Naive thymus-derived CD4-positive, alpha-beta T cell (primary cell): ENCODE data around the gene TPGS1. TPM values are rescaled to one million over a fixed set of nuclear protein-coding genes. Genes with fewer than 3 reads are reported as not detected.

Experiments used
- ATAC-seq: fragments of 150-1000 bp; cut with Tn5 transposase; 2 replicates; pipeline ENCODE4 v1.10.0; 2021; ENCODE audit warnings: mild to moderate bottlenecking, moderate library complexity
- CTCF ChIA-PET: fragments of 350-600 bp; sonication (Branson Sonifier 250); formaldehyde crosslinking; loops from one replicate; lab custom pipeline; 2021; ENCODE audit warnings: antibody characterized with exemption; lab: Charles Lee
- POLR2A ChIA-PET: fragments of 350-600 bp; sonication (Branson Sonifier 250); formaldehyde crosslinking; loops from one replicate; lab custom pipeline; 2021; ENCODE audit warnings: antibody characterized with exemption, inconsistent platforms; lab: Charles Lee
- DNase-seq, 9 donors: peaks; one replicate each; pipeline versions ENCODE4 v3.0.0 to v3.0.0-alpha.2; 2020 to 2022; ENCODE audit warnings: mixed read lengths in 1 of 9
- H3K27ac ChIP-seq: one replicate; pipeline ENCODE4 v1.7.0; 2013; ENCODE audit warnings: mild to moderate bottlenecking, low read depth, low read length, moderate library complexity
- H3K27me3 ChIP-seq, 2 donors: one replicate each; pipeline ENCODE4 v1.7.0; 2013; ENCODE audit warnings: low read length in 2 of 2, mild to moderate bottlenecking in 2 of 2, moderate library complexity in 2 of 2; ENCODE audit not compliant: control insufficient read depth in 2 of 2, insufficient read depth in 2 of 2
- H3K36me3 ChIP-seq, 3 experiments: 1 replicate in 2 of 3; 2 replicates in 1 of 3; pipeline ENCODE4 v1.7.0; 2013; ENCODE audit warnings: low read length in 3 of 3, mild to moderate bottlenecking in 3 of 3, moderate library complexity in 1 of 3; ENCODE audit not compliant: insufficient read depth in 3 of 3, control insufficient read depth in 2 of 3
- H3K4me1 ChIP-seq, 2 donors: one replicate each; pipeline ENCODE4 v1.7.0; 2013; ENCODE audit warnings: low read length in 2 of 2, mild to moderate bottlenecking in 2 of 2, moderate library complexity in 1 of 2; ENCODE audit not compliant: control insufficient read depth in 2 of 2, insufficient read depth in 2 of 2
- H3K4me3 ChIP-seq: 2 replicates; pipeline ENCODE4 v1.7.0; 2013; ENCODE audit warnings: mild to moderate bottlenecking, low read length
- H3K9me3 ChIP-seq, 3 experiments: 1 replicate in 2 of 3; 2 replicates in 1 of 3; pipeline ENCODE4 v1.7.0; 2013; ENCODE audit warnings: low read length in 3 of 3; ENCODE audit not compliant: control insufficient read depth in 2 of 3
- H3K27ac Mint-ChIP-seq, 9 donors: one replicate each; pipeline ENCODE4 v1.8.0; 2020 to 2022; ENCODE audit warnings: mixed read lengths in 9 of 9, mild to moderate bottlenecking in 8 of 9, moderate library complexity in 5 of 9, inconsistent platforms in 2 of 9
- H3K27me3 Mint-ChIP-seq, 5 donors: one replicate each; pipeline ENCODE4 v1.8.0; 2021 to 2022; ENCODE audit warnings: mixed read lengths in 5 of 5, mild to moderate bottlenecking in 1 of 5
- H3K36me3 Mint-ChIP-seq, 5 donors: one replicate each; pipeline ENCODE4 v1.8.0; 2020 to 2022; ENCODE audit warnings: mixed read lengths in 5 of 5, mild to moderate bottlenecking in 3 of 5, inconsistent platforms in 1 of 5
- H3K4me1 Mint-ChIP-seq, 7 donors: one replicate each; pipeline ENCODE4 v1.8.0; 2020 to 2022; ENCODE audit warnings: mixed read lengths in 7 of 7, mild to moderate bottlenecking in 3 of 7, inconsistent platforms in 1 of 7
- H3K4me3 Mint-ChIP-seq, 10 donors: one replicate each; pipeline ENCODE4 v1.8.0; 2020 to 2022; ENCODE audit warnings: mild to moderate bottlenecking in 10 of 10, mixed read lengths in 10 of 10, moderate library complexity in 6 of 10, inconsistent platforms in 2 of 10
- H3K9me3 Mint-ChIP-seq, 11 donors: one replicate each; pipeline ENCODE4 v1.8.0; 2020 to 2022; ENCODE audit warnings: mixed read lengths in 11 of 11, mild to moderate bottlenecking in 4 of 11, inconsistent platforms in 1 of 11, moderate library complexity in 1 of 11
- intact Hi-C, 2 donors: fragments of 100-400 bp; cut with micrococcal nuclease; formaldehyde crosslinking; loops; one replicate each; pipeline ENCODE4 v1.15.1; 2023
- polyA plus RNA-seq, 2 donors: library from polyadenylated mRNA; unstranded; fragments of 300-500 nt; fragmentation: Illumina TruSeq; gene quantifications; one replicate each; pipeline ENCODE4 v1.2.3, GENCODE V29; 2021
- total RNA-seq, 6 experiments: library from RNA in 5 of 6; stranded (reverse) in 5 of 6; gene quantifications; 1 replicate in 5 of 6; 2 replicates in 1 of 6; pipeline ENCODE4 v1.2.3 and lab custom pipeline; 2021 to 2026

The TPGS1 gene
- total and polyA plus RNA-seq, 7 experiments from 2014 or later, result 21.6 to 36.4 (median 24.2) TPM

DNA sequence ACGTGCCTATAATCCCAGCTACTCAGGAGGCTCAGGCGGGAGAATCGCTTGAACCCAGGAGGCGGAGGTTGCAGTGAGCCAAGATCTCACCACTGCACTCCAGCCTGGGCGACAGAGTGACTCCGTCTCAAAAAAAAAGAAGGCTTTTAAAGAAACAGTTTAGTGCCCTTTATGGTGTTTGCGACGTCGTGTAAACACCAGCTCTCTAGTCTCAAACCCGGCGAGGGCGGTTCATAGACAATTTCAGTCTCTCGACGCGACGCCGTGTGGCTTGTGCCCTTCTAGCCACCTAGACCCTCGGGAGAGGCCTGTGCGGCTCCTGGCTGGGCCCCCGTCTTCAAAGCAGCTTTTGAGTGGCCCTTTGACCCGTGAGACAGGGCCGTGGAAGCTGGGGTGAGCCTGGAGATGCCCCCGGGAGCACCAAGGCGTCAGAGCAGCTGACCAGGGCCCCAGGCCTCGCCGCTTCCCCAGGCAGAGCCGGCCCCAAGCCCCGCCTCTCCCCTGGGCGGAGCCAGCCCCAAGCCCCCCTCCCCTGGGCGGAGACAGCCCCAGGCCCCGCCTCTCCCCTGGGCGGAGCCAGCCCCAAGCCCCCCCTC lies 16.1 kb upstream of the TPGS1 start:
- Mint-ChIP-seq H3K27ac (no peak overlapping the region), H3K9me3 (no peaks in the 10 kb centered on the region), H3K4me1 (peaks cover 6 to 15% (median 11%) of the 10 kb centered on the region in 7 donors), H3K4me3 (no peak overlapping the region), H3K36me3 (peaks cover 0 to 6% (median 0%) of the 10 kb centered on the region in 5 donors), H3K27me3 (peaks cover 0 to 10% (median 0%) of the 10 kb centered on the region in 5 donors)
- no peaks in the 10 kb centered on the region for H3K36me3 ChIP-seq
- no peak overlapping the region for H3K4me3 ChIP-seq
- CTCF ChIA-PET, result no interaction called here
- no peaks in the 10 kb centered on the region for H3K9me3 ChIP-seq
- peak in 1 of 9 donors; percentile 44 for DNase-seq
- no peaks in the 10 kb centered on the region for H3K27me3 ChIP-seq
- peaks cover 0 to 5% of the 10 kb centered on the region in 2 donors for H3K4me1 ChIP-seq
- POLR2A ChIA-PET, result interaction anchor here (1.0 to 1.9 kb wide), 4 partner anchors 15 to 20 kb away, joined by 3 to 18 read pairs (median 6); no protein-coding TSS in a partner anchor
- no peak for ATAC-seq
- intact Hi-C loops, result no loop called here
- H3K27ac ChIP-seq, result peak overlapping the region; percentile 29

DNA sequence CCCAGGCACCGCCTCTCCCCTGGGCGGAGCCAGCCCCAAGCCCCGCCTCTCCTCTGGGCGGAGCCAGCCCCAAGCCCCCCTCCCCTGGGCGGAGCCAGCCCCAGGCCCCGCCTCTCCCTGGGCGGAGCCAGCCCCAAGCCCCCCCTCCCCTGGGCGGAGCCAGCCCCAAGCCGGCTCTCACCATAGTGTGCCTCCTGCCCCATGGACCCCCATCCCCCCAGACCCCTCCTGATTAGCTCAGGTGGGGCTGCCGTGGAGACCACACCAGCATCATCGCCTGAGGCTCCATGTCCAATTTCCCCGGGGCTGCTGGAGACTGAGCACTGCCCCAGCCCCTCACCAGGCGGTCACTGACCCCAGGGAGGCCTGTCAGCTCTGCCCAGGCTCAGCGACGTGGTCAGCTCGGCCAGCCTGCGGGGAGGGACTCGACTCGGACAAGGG lies 15.2 kb upstream of the TPGS1 start:
- H3K27ac Mint-ChIP-seq, result no peak overlapping the region
- H3K9me3 Mint-ChIP-seq, result no peaks in the 10 kb centered on the region
- intact Hi-C loops, result no loop called here
- Histone ChIP-seq H3K27me3 (no peaks in the 10 kb centered on the region), H3K36me3 (no peaks in the 10 kb centered on the region), H3K4me1 (peaks cover 0 to 5% of the 10 kb centered on the region in 2 donors), H3K27ac (no peak overlapping the region), H3K9me3 (no peaks in the 10 kb centered on the region), H3K4me3 (no peak overlapping the region)
- CTCF ChIA-PET, result no interaction called here
- no peak overlapping the region for H3K4me3 Mint-ChIP-seq
- H3K27me3 Mint-ChIP-seq, result peaks cover 0 to 9% (median 0%) of the 10 kb centered on the region in 5 donors
- peaks cover 6 to 15% (median 11%) of the 10 kb centered on the region in 7 donors for H3K4me1 Mint-ChIP-seq
- POLR2A ChIA-PET, result interaction anchor here (0.7 to 1.3 kb wide), 2 partner anchors 9 to 14 kb away, joined by 5 to 10 read pairs; no protein-coding TSS in a partner anchor
- peak in 3 of 9 donors; percentile 31 to 72 (median 50) for DNase-seq
- ATAC-seq, result peak; percentile 39
- H3K36me3 Mint-ChIP-seq, result peaks cover 0 to 6% (median 0%) of the 10 kb centered on the region in 5 donors

DNA sequence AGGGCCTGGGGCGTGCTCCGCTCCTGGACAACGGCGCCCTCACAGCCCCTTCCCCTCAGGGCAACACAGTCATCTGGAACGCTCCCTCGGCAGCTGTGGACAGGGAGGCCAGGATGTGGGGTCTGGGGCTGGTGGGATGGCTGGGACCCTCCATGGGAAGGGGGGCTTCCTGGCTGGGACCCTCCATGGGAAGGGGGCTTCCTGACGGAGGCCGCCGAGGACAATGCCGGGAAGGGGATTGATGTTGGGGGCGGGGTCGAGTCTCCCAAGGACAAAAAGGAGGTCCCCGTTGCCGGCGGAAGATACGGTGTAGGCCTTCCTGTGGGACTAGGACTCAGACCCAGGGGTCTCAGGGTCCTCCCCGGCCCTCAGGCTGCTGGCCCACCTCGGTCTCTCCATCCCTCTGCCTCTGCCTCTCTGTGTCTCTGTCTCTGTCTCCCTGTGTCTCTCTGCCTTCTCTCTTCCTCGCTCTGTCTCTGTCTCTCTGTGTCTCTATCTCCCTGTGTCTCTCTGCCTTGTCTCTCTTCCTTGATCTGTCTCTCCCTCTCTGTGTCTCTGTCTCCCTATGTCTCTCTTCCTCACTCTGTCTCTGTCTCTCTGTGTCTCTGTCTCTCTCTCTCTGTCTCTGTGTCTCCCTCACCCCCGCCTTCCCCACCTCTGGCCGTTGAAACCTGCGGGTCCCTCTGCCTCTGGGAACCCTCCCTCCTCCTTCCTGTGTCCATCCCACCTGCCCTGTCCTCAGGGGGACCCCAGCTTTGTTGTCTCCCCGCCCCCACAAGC lies 13.7 kb upstream of the TPGS1 start:
- Histone ChIP-seq H3K27ac (no peak overlapping the region), H3K4me1 (peaks cover 0 to 13% of the 10 kb centered on the region in 2 donors), H3K36me3 (no peaks in the 10 kb centered on the region), H3K27me3 (no peaks in the 10 kb centered on the region), H3K4me3 (no peak overlapping the region), H3K9me3 (no peaks in the 10 kb centered on the region)
- DNase-seq, result peak in 1 of 9 donors; percentile 11
- H3K4me3 Mint-ChIP-seq, result peak overlapping the region in 2 of 10 donors; percentile 27 to 67
- intact Hi-C loops, result no loop called here
- H3K9me3 Mint-ChIP-seq, result no peaks in the 10 kb centered on the region
- no peak for ATAC-seq
- ChIA-PET POLR2A (interaction anchor here (0.7 to 1.3 kb wide), 2 partner anchors 9 to 13 kb away, joined by 3 to 10 read pairs; no protein-coding TSS in a partner anchor), CTCF (interaction anchor here (0.7 kb wide), 1 partner anchor 13 kb away, joined by 4 read pairs; no protein-coding TSS in a partner anchor)
- H3K27me3 Mint-ChIP-seq, result peaks cover 0 to 15% (median 0%) of the 10 kb centered on the region in 5 donors
- peaks cover 4 to 14% (median 9%) of the 10 kb centered on the region in 7 donors for H3K4me1 Mint-ChIP-seq
- peaks cover 0 to 6% (median 0%) of the 10 kb centered on the region in 5 donors for H3K36me3 Mint-ChIP-seq
- peak overlapping the region in 6 of 9 donors; percentile 4 to 86 (median 62) for H3K27ac Mint-ChIP-seq

DNA sequence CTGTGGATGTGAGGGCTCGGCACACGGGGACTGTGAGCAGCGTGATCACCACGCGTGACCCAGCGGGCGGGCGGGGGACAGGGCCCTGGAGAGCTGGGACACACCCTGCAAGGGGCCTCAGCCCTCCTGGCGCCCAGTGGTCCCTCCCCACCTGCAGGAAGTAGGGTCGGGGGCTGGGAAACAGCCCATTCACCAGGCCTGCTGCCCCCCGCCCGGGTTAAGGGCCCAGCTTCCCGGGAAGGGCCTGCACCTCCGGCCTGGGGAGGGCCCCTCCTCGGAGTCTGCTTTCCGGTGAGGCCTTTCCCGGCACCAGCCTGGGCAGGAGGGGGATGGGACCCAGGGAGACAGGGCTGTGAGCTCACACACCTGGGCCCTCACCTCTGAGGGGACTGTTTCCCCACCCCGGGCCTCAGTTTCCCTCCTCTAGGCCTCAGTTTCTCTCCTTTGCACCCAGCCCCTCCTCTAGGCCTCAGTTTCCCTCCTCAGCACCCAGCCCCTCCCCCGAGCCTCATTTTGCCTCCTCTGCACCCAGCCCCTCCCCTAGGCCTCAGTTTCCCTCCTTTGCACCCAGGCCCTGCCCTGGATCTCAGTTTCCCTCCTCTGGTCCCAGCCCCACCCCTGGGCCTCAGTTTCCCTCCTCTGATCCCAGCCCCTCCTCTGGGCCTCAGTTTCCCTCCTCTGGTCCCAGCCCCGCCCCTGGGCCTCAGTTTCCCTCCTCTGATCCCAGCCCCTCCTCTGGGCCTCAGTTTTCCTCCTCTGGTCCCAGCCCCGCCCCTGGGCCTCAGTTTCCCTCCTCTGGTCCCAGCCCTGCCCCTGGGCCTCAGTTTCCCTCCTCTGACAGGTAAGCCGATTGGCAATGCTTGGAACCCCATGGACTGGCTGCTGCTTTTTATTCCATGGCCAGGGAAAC lies 12.9 kb upstream of the TPGS1 start:
- intact Hi-C loops, result loop anchor here in 1 of 2 donors (1.0 kb wide), 1 partner anchor 12 kb away; no protein-coding TSS in a partner anchor
- DNase-seq (peak in 1 of 9 donors; percentile 17), ATAC-seq (no peak)
- H3K4me1 ChIP-seq, result peaks cover 0 to 11% of the 10 kb centered on the region in 2 donors
- peaks cover 0 to 10% (median 0%) of the 10 kb centered on the region in 5 donors for H3K36me3 Mint-ChIP-seq
- H3K27ac Mint-ChIP-seq, result no peak overlapping the region
- H3K27me3 ChIP-seq, result peaks cover 0 to 4% of the 10 kb centered on the region in 2 donors
- H3K9me3 ChIP-seq, result no peaks in the 10 kb centered on the region
- ChIA-PET CTCF (interaction anchor here (0.7 kb wide), 1 partner anchor 12 kb away, joined by 4 read pairs; no protein-coding TSS in a partner anchor), POLR2A (interaction anchor here (0.7 to 0.9 kb wide), 2 partner anchors 9 to 17 kb away, joined by 3 to 6 read pairs; no protein-coding TSS in a partner anchor)
- H3K9me3 Mint-ChIP-seq, result no peaks in the 10 kb centered on the region
- H3K27ac ChIP-seq, result no peak overlapping the region
- no peaks in the 10 kb centered on the region for H3K36me3 ChIP-seq
- no peak overlapping the region for H3K4me3 ChIP-seq
- H3K27me3 Mint-ChIP-seq, result peaks cover 5 to 20% (median 6%) of the 10 kb centered on the region in 5 donors
- peak overlapping the region in 1 of 10 donors; percentile 67 for H3K4me3 Mint-ChIP-seq
- H3K4me1 Mint-ChIP-seq, result peaks cover 4 to 18% (median 10%) of the 10 kb centered on the region in 7 donors

DNA sequence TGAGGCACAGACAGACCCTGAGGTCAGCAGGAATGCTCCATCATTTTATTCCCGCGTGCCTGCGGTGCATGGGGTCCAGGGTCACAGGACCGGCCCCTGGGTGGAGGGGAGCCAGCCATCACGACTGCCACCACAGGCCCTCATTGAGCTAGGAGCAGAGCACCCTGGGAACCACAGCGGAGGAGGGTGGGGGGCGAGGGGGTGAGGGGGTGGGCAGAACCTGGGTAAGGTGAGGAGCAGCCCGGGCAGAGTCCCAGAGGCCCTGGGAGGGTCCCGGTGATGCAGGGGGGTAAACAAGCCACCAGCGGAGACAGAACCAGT lies 12.3 kb upstream of the TPGS1 start:
- no peak overlapping the region for H3K27ac Mint-ChIP-seq
- Histone ChIP-seq H3K36me3 (no peaks in the 10 kb centered on the region), H3K27ac (no peak overlapping the region), H3K4me3 (no peak overlapping the region), H3K27me3 (peaks cover 0 to 6% of the 10 kb centered on the region in 2 donors), H3K4me1 (peaks cover 0 to 8% of the 10 kb centered on the region in 2 donors), H3K9me3 (no peaks in the 10 kb centered on the region)
- no peak for ATAC-seq
- H3K9me3 Mint-ChIP-seq, result no peaks in the 10 kb centered on the region
- ChIA-PET CTCF (interaction anchor here (1.7 kb wide), 1 partner anchor 11 kb away, joined by 8 read pairs; no protein-coding TSS in a partner anchor), POLR2A (interaction anchor here (0.9 to 1.8 kb wide), 3 partner anchors 9 to 16 kb away, joined by 5 to 8 read pairs (median 6); no protein-coding TSS in a partner anchor)
- H3K27me3 Mint-ChIP-seq, result peaks cover 6 to 23% (median 8%) of the 10 kb centered on the region in 5 donors
- intact Hi-C loops, result loop anchor here in 1 of 2 donors (1.0 kb wide), 1 partner anchor 11 kb away; no protein-coding TSS in a partner anchor
- peaks cover 0 to 10% (median 0%) of the 10 kb centered on the region in 5 donors for H3K36me3 Mint-ChIP-seq
- peak in 1 of 9 donors; percentile 9 for DNase-seq
- H3K4me1 Mint-ChIP-seq, result peaks cover 3 to 14% (median 9%) of the 10 kb centered on the region in 7 donors
- no peak overlapping the region for H3K4me3 Mint-ChIP-seq
